SK-N-SH treated with all-trans-retinoic acid at 6 μM for 48 hours (cell line): Measurements from ENCODE around the gene NCDN.

ENCODE experiments used
- OSR1 ChIP-seq: fragments of 250-450 bp; sonication (Bioruptor Pico); IDR thresholded peaks from 2 replicates; pipeline ENCODE4 v1.8.0; 2022; ENCODE audit warnings: moderate library complexity, mild to moderate bottlenecking, inconsistent platforms
- ZNF70 ChIP-seq: fragments of 450-650 bp; formaldehyde crosslinking; IDR thresholded peaks from 2 replicates; pipeline ENCODE4 v1.5.0; 2020; ENCODE audit warnings: mild to moderate bottlenecking, moderate library complexity

DNA sequence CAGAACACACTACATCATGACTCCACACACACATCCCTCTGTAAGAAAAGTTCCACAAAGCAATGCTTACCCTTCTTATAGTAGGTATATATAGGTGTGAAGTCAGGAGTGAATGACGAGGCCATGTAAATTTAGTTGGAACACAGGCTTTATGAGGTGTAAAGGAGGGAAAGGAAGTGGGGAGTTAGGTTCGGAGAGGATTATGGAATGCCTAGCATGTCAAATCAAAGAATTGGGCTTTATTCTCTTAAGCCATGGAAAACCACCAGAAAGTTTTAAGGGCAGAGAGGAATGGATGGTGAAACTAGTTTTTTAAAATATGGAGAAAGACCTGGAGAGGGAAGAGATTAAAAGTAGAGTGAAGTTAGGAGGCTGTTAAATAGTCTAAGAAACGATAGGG, 41.8 kb downstream of the NCDN start:
- no peak for TF ChIP-seq OSR1 (CRISPR knock-in tag)
- no peak for TF ChIP-seq ZNF70 (CRISPR knock-in tag)
